Measurements from ENCODE around the gene PCDHGA10. TPM values are rescaled to one million over a fixed set of nuclear protein-coding genes. Genes with fewer than 3 reads are reported as not detected.

The PCDHGA10 gene
- total RNA-seq, 1 experiment from 2014 or later, result 3.8 TPM

DNA sequence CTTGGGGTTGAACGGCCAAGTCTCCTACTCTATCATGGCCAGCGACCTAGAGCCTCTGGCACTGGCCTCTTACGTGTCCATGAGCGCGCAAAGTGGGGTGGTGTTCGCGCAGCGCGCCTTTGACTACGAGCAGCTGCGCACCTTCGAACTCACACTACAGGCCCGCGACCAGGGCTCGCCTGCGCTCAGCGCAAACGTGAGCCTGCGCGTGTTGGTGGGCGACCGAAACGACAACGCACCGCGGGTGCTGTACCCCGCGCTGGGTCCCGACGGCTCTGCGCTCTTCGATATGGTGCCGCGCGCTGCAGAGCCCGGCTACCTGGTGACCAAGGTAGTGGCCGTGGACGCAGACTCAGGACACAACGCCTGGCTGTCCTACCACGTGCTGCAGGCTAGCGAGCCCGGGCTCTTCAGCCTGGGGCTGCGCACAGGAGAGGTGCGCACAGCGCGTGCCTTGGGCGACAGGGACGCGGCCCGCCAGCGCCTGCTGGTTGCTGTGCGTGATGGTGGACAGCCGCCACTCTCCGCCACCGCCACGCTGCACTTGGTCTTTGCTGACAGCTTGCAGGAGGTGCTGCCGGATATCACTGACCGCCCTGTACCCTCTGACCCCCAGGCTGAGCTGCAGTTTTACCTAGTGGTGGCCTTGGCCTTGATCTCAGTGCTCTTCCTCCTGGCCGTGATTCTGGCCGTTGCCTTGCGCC is 13.1 kb upstream of the PCDHGA10 start:
- no peaks in the 10 kb centered on the region for H3K9me2 ChIP-seq (ENCODE audit: insufficient read depth)
- no peak overlapping the region for H3K9ac ChIP-seq (ENCODE audit: low read length)
- BruUV-seq (replicated peaks), result no TSS peak
- no peak overlapping the region for H2AFZ ChIP-seq (ENCODE audit: low read depth, low read length, poor library complexity, severe bottlenecking)
- ATAC-seq (no peak), DNase-seq (ENCODE audit: low read depth, low spot score) (no peak)
- H3K4me2 ChIP-seq (ENCODE audit: low read length), result no peak overlapping the region
- no peak for TF ChIP-seq POLR2AphosphoS5 (IDR thresholded peaks at IDR 0.05; ENCODE audit: low read depth, low read length)
- TF ChIP-seq, protein P1, sequence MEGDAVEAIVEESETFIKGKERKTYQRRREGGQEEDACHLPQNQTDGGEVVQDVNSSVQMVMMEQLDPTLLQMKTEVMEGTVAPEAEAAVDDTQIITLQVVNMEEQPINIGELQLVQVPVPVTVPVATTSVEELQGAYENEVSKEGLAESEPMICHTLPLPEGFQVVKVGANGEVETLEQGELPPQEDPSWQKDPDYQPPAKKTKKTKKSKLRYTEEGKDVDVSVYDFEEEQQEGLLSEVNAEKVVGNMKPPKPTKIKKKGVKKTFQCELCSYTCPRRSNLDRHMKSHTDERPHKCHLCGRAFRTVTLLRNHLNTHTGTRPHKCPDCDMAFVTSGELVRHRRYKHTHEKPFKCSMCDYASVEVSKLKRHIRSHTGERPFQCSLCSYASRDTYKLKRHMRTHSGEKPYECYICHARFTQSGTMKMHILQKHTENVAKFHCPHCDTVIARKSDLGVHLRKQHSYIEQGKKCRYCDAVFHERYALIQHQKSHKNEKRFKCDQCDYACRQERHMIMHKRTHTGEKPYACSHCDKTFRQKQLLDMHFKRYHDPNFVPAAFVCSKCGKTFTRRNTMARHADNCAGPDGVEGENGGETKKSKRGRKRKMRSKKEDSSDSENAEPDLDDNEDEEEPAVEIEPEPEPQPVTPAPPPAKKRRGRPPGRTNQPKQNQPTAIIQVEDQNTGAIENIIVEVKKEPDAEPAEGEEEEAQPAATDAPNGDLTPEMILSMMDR (IDR thresholded peaks at IDR 0.05 in 2 of 3, conservative IDR thresholded peaks at IDR 0.05 in 1 of 3; ENCODE audit: borderline replicate concordance in 1 of 3, insufficient read depth in 1 of 3, low read depth in 2 of 3, low read length in 2 of 3), result no peak
- no peak for TF ChIP-seq YY1 (IDR thresholded peaks at IDR 0.05; ENCODE audit: extremely low read depth, insufficient replicate concordance, low read depth, low read length)
- TF ChIP-seq CBX3 (IDR thresholded peaks at IDR 0.05; ENCODE audit: low read depth), result no peak
- TF ChIP-seq RAD21 (IDR thresholded peaks at IDR 0.05; ENCODE audit: low read depth), result no peak
- TF ChIP-seq, protein P2, sequence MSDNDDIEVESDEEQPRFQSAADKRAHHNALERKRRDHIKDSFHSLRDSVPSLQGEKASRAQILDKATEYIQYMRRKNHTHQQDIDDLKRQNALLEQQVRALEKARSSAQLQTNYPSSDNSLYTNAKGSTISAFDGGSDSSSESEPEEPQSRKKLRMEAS (IDR thresholded peaks at IDR 0.05), result no peak
- no peak for TF ChIP-seq ZNF274 (IDR thresholded peaks at IDR 0.05; ENCODE audit: low read depth, low read length)
- no peak for TF ChIP-seq ELF1 (IDR thresholded peaks at IDR 0.05; ENCODE audit: borderline replicate concordance, low read depth)
- TF ChIP-seq, protein P3, sequence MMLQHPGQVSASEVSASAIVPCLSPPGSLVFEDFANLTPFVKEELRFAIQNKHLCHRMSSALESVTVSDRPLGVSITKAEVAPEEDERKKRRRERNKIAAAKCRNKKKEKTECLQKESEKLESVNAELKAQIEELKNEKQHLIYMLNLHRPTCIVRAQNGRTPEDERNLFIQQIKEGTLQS (IDR thresholded peaks at IDR 0.05), result no peak
- no peak for TF ChIP-seq SRF (IDR thresholded peaks at IDR 0.05; ENCODE audit: low read depth)
- no peak for TF ChIP-seq SP1 (IDR thresholded peaks at IDR 0.05; ENCODE audit: low read depth)
- no peak for TF ChIP-seq EZH2 (IDR thresholded peaks at IDR 0.05)
- TF ChIP-seq, protein P4, sequence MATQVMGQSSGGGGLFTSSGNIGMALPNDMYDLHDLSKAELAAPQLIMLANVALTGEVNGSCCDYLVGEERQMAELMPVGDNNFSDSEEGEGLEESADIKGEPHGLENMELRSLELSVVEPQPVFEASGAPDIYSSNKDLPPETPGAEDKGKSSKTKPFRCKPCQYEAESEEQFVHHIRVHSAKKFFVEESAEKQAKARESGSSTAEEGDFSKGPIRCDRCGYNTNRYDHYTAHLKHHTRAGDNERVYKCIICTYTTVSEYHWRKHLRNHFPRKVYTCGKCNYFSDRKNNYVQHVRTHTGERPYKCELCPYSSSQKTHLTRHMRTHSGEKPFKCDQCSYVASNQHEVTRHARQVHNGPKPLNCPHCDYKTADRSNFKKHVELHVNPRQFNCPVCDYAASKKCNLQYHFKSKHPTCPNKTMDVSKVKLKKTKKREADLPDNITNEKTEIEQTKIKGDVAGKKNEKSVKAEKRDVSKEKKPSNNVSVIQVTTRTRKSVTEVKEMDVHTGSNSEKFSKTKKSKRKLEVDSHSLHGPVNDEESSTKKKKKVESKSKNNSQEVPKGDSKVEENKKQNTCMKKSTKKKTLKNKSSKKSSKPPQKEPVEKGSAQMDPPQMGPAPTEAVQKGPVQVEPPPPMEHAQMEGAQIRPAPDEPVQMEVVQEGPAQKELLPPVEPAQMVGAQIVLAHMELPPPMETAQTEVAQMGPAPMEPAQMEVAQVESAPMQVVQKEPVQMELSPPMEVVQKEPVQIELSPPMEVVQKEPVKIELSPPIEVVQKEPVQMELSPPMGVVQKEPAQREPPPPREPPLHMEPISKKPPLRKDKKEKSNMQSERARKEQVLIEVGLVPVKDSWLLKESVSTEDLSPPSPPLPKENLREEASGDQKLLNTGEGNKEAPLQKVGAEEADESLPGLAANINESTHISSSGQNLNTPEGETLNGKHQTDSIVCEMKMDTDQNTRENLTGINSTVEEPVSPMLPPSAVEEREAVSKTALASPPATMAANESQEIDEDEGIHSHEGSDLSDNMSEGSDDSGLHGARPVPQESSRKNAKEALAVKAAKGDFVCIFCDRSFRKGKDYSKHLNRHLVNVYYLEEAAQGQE (IDR thresholded peaks at IDR 0.05; ENCODE audit: low read depth), result no peak
- no peak for TF ChIP-seq SIN3A (IDR thresholded peaks at IDR 0.05; ENCODE audit: low read depth)
- TF ChIP-seq EZH2phosphoT487 (IDR thresholded peaks at IDR 0.05; ENCODE audit: borderline replicate concordance), result no peak
- no peak for TF ChIP-seq TCF7L2 (IDR thresholded peaks at IDR 0.05; ENCODE audit: borderline replicate concordance, extremely low read depth, insufficient read depth, insufficient read length)
- H3K36me3 ChIP-seq (ENCODE audit: control insufficient read depth in 1 of 2, insufficient read depth in 2 of 2, low read length in 2 of 2), result no peaks in the 10 kb centered on the region
- H4K20me1 ChIP-seq (ENCODE audit: insufficient read depth), result no peaks in the 10 kb centered on the region
- H3K27me3 ChIP-seq (ENCODE audit: insufficient read depth, low read length), result no peaks in the 10 kb centered on the region
- ChIA-PET RAD21 (ENCODE audit: low non-redundant PET in 1 of 2, low total read pairs in 2 of 2, uncharacterized antibody in 2 of 2, unreplicated experiment in 2 of 2) (no interaction called here), CTCF (no interaction called here), POLR2A (no interaction called here)
- intact Hi-C loops (cut with micrococcal nuclease), result no loop called here
- no peak overlapping the region for H3K4me3 ChIP-seq (replicated peaks in 1 of 2; ENCODE audit: low read depth in 1 of 2, low read length in 2 of 2)
- no peaks in the 10 kb centered on the region for H3K79me2 ChIP-seq (ENCODE audit: insufficient read depth, low read length)
- no peaks in the 10 kb centered on the region; a peak in 1 of 4 replicates for H3K9me3 ChIP-seq (ENCODE audit: control insufficient read depth in 1 of 2, insufficient read depth in 1 of 2, low read depth in 1 of 2, low read length in 2 of 2)
- no peak overlapping the region for H3K27ac ChIP-seq (ENCODE audit: low read depth, low read length)
- H3K4me1 ChIP-seq (ENCODE audit: control insufficient read depth in 1 of 2, insufficient read depth in 2 of 2, low read length in 2 of 2), result no peaks in the 10 kb centered on the region
